HL-60 (cell line): ENCODE measurements around the gene ANO2.

Source experiments
- CTCF ChIP-seq: IDR thresholded peaks from one replicate; pipeline ENCODE4 v1.5.1; 2011; ENCODE audit warnings: low read length, control low read depth, inconsistent platforms; ENCODE audit not compliant: insufficient read depth
- GABPA ChIP-seq: IDR thresholded peaks from 2 replicates; pipeline ENCODE4 v1.6.1; 2012; ENCODE audit warnings: low read depth
- POLR2AphosphoS5 ChIP-seq: IDR thresholded peaks from 2 replicates; pipeline ENCODE4 v1.6.1; 2012; ENCODE audit warnings: low read depth
- REST ChIP-seq: IDR thresholded peaks from 2 replicates; pipeline ENCODE4 v1.6.1; 2012; ENCODE audit warnings: low read depth; ENCODE audit not compliant: insufficient replicate concordance
- SPI1 ChIP-seq: IDR thresholded peaks from 2 replicates; pipeline ENCODE4 v1.6.1; 2012; ENCODE audit warnings: low read depth, mild to moderate bottlenecking, borderline replicate concordance

DNA sequence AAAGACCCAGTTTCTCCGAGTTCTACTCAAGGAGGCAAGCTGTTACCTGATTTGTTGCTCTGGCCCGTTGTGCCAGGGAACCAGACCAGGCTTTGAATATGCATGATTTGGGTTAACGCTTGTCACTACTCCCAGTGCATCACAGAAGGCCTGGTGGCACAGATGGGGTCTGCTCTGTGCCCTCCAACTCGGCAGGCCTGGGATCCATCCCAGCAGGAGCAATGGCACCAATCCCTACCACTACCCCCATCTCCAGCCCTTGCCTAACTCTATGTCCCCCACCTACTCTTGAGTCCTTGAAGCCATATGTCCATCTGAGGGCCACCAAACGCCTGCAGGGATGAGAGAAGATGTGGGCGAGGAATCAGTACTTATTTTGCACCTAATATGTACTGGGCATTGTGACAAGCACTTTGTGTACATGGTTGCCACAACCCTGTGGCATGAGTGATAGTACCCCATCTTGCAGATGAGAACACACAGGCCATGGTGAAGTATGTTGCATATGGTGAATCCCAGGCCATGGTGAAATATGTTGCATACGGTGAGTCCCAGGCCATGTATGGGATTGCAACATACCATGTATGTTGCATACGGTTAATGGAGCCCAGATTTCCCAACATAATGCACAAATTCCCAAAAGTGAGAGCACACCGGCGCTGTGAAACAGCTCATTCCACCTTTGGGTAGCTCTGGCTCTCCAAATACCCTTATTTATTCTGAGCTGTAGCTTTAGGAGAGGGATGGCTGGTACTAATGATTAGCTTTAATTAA lies 410.4 kb downstream of the ANO2 start:
- no peak for TF ChIP-seq CTCF
- no peak for TF ChIP-seq SPI1
- TF ChIP-seq GABPA, result no peak
- no peak for TF ChIP-seq REST
- TF ChIP-seq POLR2AphosphoS5, result no peak
